Cortex of kidney (tissue), 1 donor: Measurements from ENCODE around the gene RFX8.
"Not testable (repeated sequence)": the region's sequence is repeated elsewhere in the genome, so short reads cannot be mapped to it uniquely, and the experiment has no call there.

Source experiments
- DNase-seq: peaks from one replicate; lab custom pipeline; 2025; lab: John Stamatoyannopoulos, UW

Gene RFX8

DNA sequence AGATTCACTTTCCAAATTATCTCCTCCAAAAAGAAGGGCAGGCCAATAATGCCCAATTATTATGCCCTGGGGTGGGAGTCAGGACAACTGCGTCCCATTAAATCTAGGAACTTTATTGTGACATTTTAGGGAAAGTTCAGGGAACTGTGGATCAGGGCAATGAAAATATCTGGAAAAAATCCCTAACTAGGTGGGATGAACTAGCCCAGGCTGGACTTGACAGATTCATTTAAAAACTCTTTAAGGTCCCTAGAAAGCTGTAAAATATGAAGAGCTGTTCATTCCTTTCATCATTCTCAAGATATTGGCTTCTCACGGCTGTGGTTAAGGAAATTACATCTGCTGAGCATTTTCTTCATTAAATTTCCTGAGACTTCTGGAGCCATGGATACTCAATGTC, 95.8 kb downstream of the RFX8 start:
- no peak for DNase-seq

DNA sequence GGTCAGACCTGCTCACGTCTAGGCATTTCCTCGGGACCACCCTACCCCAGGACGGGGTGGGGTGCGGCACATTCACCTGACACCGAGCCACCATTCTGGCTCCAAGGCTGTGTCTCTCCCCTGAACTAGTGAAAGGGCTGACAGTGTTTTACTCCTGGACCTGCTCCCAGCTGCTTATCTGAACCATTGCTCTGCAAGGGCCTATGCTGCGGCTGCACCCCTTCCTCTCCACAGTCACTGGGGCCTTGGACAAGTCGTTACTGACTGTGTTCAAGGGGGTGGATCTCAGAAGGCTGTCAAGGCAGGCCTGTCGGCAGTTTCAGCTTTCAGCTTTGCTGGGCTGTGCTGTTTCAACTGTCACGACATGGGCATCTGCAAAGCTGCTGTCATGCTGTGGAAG, 99.3 kb downstream of the RFX8 start:
- no peak for DNase-seq

DNA sequence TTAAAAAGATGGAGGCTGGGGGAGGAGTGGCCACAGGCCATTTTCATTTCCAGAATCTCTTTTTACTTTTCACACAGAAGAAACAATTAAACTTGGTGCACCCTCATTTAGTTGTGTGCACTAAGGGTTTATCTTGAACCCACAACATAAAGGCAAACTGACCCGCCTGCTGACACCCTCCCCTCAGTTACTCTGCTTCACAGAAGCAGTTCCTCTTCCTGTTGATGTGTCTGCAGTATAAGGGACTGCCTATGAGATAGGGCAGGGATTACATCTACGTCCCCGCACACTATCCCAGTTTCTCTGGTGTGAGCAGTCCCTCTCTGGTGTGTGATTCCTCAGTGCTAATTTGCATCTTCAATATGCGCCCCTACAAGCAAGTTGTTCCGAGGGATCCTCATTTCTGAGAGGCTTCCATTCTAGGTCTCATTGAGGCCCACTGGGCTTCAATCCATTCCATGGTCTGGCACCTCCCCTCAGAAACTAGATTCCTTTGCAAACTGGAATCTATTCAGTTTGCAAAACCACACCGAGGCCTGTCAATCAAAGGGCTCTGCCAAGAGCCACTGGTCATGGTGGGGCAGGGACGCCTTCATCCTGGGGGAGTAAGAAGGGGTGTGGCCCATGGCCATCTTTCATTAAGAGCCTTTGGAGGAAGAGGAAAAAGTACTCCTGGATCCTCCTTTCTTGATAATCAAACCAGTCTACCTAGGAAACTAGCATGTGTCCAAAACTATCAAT, 99.9 kb downstream of the RFX8 start:
- DNase-seq, result no peak

DNA sequence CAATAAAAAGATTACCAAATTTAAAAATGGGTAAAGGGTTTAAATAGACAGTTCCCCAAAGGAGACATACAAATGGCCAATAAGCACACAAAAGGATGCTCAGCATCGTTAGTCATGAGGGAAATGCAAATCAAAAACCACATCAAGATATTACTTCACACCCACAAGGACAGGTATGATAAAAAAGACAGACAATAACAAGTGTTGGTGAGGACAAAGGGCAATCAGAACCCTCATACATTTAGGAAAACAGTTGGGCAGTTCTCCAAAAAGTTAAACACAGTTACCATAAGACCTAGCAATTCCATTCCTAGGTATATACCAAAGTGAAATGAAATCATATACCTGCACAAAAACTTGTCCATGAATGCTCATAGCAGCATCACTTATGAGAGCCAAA, 102.1 kb downstream of the RFX8 start:
- no peak for DNase-seq

DNA sequence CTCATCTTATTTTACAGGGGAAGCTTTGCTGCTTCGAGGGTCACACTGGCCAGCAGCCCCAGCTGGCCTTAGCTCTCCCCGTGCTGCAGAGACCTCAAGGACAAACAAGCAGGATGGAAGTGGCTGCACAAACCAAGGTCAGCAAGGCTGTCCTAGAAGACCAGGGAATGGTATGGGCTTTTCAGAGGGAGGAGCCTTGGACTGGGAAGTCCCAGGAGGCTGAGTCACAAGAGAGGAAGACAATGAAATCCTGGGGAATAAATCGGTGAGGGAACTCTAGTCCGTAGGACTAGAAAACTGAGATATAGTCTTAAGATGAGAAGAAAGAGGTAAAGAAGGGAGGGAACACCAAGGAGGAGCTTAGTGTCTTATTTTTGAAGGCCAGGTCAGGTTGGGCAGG, 103.3 kb downstream of the RFX8 start:
- no peak for DNase-seq

DNA sequence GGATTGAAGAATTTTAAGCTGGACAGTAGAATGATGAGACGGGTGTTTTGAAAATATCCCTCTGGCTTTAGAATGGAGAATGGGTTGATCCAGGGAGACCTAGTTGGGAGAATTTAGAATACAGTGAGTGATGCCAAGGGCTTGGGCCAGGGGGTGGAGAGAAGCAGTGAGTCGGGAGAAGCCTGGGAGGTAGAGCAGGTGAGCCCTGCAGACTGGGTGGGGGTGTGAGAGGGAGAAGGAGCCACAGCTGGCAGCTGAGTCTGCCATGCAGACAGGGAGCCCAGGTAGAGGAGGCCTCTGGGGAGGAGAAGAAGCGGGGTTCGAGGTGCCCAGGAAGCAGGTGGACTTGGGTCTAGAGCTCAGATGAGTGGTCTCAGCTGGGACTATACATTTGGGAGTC, 105.8 kb downstream of the RFX8 start:
- no peak for DNase-seq

DNA sequence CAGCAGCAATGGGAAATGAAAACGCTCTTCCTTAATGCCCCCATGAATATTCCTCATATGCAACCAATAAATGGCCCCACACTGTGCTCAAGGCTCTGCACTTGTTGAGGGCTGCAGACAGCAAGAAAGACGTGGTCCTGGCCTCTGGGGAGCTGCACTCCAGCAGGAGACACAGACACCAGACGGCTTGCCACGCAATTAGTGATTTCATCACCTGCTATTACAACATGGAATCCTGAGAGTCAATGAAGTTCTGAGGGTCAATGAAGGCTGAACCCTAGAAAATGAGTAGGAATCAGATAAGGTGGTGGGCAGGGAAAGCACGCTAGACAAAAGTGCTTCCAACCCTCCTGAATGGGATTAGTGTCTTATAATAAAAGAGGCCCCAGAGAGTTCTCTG, 106.5 kb downstream of the RFX8 start:
- no peak for DNase-seq

DNA sequence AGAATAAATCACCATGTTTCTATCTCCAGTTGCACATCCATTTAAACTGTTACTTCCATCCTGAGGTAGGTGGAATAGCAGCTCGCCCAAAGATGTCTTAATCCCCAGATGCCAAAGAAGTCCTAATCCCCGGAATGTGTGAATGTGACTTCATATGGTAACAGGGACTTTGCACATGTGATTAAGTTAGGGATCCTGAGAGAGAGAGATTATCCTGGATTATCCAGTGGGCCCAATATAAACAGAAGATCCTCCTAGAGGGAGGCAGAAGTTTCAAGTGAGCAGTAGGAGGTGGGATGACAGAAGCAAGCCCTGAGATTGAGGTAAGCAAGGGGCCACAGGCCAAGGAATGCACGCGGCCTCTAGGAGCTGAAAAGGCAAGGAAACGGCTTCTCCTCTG, 107.4 kb downstream of the RFX8 start:
- no peak for DNase-seq

DNA sequence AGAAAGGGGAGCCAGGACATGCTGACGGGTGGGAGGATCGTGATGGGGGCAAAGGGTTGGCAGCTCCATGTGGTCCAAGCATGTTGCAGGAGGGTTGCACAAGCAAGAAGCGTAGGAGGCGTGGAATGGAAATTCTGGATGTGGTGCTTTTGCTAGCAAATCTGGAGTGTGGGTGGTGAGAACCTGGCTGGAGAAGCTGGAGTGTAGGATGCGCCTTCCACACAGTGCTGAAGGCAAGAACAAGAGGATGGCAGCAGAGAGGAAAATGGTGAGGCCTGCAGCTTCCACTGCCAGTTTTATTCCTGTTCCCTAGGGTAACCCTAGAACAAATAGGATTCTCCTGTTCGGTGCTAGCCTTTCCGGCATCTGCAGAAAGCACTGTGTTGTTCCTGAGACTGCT, 110.0 kb downstream of the RFX8 start:
- no peak for DNase-seq

DNA sequence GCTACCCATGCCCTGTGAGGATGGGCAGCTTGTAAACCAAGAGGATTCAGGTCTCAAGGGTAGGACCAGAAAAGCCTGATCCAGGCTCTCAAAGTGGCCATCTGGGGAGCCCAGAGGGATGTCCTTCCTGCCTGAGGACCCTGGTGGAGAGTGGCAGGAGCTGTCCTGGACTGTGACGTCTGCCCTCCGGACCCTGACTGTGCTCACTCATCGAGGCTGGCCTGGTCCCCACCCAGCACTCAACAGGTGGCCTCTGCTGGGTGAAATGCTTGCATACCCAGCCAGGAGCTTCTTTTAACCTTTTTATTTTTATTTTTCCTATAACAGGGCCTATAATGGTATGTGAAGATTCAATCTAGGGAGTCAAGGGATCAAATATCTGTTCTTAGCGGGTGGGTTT, 112.1 kb downstream of the RFX8 start:
- no peak for DNase-seq

DNA sequence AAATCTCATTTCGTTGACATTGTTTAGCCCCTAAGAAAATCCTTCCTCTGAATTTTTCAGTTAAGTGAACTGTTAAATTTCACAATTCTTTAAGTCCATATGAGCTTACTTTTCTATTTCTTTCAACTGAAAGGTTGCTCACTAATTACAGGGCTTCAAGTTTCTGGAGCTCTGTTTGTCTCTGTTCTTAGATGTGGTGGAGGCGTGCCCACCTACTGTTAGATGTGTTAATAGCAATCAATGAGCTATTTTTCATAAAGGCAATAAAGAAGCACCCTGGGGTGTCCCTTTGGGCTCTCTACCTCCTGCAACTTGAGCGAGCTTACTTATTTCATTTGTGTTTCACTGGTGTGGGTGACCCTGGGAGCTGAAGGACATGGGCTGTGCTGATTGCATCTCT, 112.6 kb downstream of the RFX8 start:
- no peak for DNase-seq

DNA sequence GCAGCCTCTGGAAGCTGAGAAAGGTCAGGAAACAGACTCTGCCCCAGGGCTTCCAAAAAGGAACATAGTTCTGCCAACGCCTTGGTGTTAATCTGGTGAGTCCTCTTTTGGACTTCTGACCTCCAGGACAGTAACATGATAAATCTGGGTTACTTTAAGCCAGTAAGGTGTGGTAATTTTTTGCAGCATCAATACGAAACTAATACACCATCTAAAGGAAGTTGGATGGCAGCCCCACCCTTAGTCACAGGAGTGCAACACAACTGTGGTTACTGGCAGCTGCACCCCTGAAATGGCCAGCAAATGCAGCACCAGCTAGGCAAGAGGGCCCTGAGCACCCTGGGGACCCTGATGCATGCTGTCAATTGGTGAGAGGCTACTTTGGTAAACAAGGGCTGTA, 113.4 kb downstream of the RFX8 start:
- DNase-seq, result no peak

DNA sequence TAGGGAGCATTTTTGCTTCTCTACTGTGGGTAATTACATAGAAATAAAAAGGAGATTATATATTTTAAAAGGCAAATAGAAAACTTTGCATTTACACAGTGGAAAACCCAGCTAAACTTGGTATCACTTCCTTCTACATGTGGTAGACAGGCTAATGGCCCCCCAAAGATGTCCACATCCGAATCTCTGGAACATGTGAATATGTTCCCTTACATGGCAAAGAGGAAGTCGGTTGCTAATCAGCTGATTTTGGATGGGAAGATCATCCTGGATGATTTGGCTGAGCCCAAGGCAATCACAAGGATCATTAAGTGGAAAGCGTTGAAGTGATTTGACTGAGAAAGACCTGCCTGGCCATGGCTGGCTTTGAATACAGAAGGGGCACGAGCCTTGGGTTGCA, 113.8 kb downstream of the RFX8 start:
- DNase-seq, result no peak

DNA sequence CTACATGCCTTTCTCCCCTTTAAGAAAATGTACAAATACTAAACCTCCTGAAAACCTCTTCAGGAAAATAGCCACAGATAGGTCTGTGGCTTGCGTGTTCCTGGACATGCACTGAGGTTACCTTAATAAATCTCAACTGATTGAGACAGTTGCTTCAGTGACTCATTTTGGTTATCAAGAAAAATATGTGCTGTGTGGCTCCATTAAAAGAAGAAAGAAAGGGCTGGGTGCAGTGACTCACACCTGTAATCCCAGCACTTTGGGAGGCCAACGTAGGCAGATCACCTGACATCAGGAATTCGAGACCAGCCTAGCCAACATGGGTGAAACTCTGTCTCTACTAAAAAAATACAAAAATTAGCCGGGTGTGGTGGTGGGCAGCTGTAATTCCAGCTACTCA, 114.7 kb downstream of the RFX8 start:
- DNase-seq, result no peak

DNA sequence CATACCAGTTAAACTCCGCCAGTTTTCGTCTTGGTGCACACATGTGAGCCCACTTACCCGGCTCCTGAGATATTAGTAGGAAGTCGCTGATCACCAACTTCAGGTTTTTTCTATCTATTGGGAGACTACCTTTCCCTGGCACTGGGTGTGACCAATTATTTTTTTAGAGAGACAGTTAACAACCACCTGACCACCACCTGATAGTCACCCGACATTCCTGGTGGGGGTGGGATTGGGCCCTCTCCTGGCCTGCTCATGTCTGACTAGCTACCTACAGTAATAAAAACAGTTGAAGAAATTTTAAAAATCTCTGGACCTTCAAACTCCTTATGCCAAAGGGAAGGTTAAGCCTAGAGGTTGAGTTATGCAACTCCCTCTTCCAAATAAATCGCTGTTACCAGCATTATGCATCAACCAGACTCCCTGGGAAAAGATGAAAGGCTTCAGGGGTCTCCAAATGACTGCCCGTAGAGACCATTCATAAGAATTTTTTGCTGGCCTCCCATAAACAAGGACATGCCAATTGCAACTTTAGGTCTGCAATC, 115.4 kb downstream of the RFX8 start:
- DNase-seq, result no peak

DNA sequence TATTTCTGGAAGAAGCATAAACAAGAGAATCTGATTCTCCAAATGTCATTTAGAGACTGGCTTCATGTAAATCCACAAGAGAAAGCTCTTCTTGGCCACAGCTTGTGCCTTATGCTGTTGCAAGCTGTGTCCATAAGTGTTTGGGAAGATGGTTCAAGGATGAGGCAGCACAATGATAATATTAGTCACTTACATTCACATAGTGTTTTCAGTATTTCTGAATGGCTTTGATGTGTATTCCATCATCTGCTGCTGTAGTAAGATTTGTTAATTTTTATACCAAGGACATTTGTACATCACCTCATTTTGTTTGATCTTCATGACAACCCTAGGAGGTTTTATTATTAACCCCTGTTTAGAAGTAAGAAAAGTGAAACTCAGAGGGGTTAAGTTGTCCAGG, 117.5 kb downstream of the RFX8 start:
- DNase-seq, result no peak

DNA sequence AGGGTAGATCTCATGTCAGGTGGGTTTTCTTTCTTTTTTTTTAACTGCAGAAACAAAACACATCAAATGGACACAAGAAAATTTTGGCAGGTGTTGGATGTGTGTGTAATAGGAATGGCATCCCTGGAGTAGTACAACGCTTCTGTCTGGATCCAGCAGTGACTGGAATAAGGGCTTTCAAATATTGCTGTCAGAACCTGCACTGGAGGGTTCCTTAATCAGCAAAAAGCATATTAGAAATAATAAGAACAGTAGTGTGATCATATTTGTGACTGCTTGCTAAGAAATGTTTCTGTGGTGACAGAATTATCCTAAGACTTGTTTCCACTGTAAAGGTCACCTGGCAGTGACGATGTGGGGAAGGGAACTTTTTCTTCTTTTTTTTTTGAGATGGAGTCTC, 118.4 kb downstream of the RFX8 start:
- no peak for DNase-seq

DNA sequence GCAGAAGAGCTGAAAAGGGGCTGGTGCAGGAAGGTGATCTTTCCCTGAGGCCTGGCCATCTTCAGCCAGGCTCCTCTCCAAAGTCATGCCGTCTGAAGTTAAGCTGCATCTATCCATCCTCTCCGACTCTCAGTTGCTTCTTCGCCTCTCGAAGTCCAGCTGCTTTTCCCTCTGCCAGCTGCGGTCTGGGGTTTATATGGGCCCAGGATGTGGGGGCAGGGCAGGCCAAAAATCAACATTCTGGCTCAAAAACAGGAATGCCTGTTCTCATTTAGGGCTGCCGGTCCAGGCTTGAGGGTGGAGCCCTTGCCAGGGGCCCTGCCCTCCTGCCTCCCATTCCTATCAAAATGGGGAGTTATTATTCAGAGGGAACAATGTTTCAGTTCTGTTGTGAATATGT, 118.9 kb downstream of the RFX8 start:
- DNase-seq, result no peak

DNA sequence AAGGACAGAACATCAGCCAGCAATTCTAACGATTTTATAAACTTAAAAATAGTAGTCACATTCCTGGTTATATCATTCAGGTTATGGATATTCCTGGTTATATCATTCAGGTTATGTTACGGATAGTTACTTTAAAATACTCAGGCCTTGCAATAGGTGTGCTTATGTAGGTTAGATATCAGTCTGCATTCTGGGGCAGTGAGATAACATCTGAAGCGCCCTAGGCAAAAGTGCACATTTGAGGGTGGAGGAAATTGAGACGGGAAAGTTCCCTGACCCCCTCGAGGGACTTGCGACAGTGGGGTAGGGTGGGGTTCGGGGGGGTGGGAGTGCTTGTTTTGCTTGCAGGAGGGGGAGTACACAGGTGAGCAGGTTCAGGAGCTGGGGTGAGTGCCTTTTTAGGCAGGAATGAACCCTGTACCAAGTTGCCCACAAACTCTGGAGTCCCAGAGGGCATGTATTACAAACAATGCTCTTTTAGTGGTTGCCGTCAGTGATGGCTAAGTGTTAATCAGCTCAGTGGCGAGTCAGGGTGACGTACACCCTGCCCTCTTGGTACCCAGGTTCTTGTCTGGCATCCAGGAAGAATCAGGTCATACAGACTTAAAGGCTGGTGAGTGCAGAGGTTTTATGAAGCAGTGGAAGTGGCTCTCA, 119.4 kb downstream of the RFX8 start:
- DNase-seq, result no peak

DNA sequence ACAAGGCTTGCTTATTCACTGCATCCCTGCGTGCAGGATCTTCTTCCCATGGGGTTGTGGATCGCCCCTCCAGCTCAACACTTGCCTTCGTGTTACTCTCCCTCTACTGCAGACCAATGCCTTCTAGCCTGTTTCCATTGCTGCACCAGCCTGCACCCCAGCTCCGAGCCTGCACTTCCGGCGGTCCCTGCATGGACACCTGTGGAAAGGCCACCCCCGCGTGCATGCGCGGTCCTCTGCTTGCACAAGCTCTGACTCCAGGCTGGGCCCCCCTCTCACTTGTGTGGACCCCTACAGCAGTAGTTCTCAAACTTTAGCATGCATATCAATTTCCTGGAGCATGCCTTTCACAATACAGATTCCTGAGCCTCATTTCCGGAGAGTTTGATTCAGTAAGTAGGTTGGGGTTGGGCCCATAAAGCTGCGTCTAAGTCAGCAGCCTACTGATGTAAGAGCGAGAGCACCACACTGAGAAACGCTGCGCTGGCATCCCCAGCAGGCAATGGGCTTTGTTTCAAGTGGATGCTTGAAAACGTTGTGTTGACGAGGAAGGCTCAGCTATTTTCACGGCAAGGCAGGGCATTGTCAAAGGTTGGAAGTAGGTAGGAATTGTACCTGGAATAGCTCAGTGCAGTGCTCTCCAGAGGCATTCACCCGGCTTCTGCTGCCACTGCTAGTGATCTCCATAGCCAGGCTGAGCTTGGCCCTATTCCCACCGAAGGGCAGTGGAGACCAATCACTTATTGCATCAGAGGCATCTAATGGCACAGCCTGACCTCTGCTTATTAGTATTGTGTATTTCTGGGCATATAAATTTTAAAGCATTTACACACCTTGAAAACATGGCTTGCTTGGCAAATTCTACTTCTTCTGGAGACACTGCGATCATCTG, 120.2 kb downstream of the RFX8 start:
- DNase-seq, result no peak

DNA sequence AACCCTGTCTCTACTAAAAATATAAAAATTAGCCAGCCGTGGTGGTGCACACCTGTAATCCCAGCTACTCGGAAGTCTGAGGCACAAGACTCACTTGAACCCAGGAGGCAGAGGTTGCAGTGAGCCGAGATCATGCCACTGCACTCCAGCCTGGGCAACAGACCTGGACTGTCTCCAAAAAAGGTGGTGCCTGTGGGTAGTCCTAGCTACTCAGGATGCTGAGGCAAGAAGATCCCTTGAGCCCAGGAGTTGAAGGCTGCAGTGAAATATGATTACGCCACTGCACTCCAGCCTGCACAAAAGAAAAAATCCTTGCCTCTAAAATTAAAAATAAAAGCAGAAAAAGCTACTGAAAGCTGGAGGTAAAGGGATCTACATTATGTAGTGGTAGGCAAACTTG, 122.3 kb downstream of the RFX8 start:
- DNase-seq, result not testable (repeated sequence)

DNA sequence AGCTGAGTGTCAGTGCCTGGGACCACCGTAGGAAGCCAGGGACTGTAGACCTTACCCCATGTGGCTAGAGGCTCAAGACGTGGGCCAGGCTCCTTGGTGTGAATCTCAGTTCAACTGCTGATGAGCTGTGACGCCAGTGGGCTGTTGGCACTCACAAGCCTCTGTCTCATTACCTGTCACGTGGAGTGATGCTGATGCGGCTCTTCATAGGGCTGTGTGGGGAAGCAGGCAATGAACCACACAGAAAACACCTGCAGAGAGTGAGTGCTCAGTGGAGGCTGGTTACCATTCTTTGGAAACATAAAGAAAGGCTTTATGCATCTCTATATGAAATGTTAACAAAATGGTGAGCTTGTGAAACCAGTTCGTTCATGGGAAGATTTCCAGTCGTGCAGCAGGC, 123.7 kb downstream of the RFX8 start:
- no peak for DNase-seq
